ENCODE results near the gene TUBGCP3. TPM values are rescaled to one million over a fixed set of nuclear protein-coding genes. Genes with fewer than 3 reads are reported as not detected.

TUBGCP3 gene
- total and polyA plus RNA-seq, 7 donors = 7.4 to 15.3 (median 13.1) TPM

DNA sequence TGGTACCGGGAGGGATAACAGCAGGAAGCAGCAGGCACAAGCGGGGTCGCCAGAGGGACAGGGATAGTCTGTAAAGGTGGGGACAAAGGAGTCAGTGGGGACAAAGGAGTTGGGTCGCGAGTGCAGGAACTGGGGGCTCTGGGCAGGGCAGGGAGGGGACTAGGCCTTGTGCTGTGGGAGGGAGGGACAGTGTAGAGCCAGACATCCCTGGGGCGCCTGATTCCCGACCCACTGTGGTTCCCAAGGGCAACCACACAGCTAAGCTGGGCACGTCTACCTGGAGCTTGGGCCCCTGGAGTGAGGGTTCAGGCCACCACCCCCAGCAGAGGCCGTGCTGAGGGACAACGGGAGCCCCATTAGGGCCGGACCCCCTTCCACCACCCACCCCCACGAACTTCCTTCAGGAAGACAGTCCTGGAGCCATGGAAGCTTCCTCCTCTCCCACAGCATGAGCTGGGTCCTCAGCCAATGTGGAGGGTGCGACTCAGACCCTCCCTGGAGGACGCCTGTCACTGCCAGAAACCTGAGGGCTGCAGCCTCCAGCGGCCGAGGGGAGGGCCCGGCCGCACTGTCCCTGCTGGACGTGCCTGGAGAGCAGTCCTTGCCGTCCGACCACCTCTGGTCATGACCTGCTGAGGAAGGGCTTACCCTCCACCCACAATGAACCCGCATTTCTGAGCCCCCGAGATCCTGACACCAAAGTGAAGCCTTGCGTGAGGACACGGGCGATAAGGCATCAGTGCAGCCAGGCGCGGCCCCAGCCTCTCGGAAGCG lies 133.9 kb downstream of the TUBGCP3 start:
- intact Hi-C loops (cut with DNase I) = loop anchor here in 1 of 2 donors (5.0 kb wide), 1 partner anchor 153 kb away; no protein-coding TSS in a partner anchor
- TF ChIP-seq CTCF (IDR thresholded peaks at IDR 0.05) = no peak
- Histone ChIP-seq H3K36me3 (ENCODE audit: insufficient read depth in 1 of 2, low read depth in 1 of 2) (no peaks in the 10 kb centered on the region), H3K4me1 (no peaks in the 10 kb centered on the region), H3K27ac (no peak overlapping the region), H3K4me3 (no peak overlapping the region), H3K9me3 (no peaks in the 10 kb centered on the region), H3K27me3 (ENCODE audit: insufficient read depth in 3 of 3, low read length in 2 of 3) (no peaks in the 10 kb centered on the region)
- ATAC-seq (no peak), DNase-seq (peak in 1 of 2 donors; percentile 35)
- WGBS, 3 donors = 75 to 79% (median 78%) methylated on average over 28 to 30 of the region's 30 CpGs

DNA sequence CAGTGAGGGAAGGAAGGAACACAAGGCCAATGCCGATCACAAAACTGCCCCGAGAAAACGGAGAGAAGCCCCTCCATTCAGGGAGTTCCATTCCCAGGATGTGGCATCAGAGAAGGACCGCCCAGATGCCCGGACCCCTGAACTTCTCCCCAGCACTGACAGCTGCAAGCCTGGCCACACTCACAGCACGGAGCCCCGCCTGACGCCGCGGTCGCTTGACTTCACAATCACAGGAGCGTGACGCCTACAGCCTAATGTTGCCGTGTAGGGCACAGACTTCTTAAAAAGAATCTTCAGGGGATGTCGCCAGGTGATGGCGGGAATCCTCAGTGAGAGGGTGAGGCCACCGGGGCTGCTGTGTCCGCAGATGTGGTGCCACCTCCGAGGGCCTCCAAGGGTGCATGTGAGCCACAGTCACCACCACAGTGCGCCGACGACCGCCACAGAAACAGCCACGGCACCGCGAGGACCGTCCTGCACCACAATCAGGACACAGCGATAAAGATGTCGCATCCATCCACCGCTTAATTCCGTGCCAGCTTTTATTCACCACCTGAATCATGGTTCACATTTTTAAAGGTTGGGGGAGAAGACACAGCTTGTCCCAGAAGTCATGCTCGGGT lies 134.6 kb downstream of the TUBGCP3 start:
- no peaks in the 10 kb centered on the region for H3K4me1 ChIP-seq
- H3K27me3 ChIP-seq (ENCODE audit: insufficient read depth in 3 of 3, low read length in 2 of 3) = no peaks in the 10 kb centered on the region
- intact Hi-C loops (cut with DNase I) = loop anchor here in 1 of 2 donors (5.0 kb wide), 1 partner anchor 154 kb away; no protein-coding TSS in a partner anchor
- H3K36me3 ChIP-seq (ENCODE audit: insufficient read depth in 1 of 2, low read depth in 1 of 2) = no peaks in the 10 kb centered on the region
- no peak overlapping the region for H3K27ac ChIP-seq
- no peak for TF ChIP-seq CTCF (IDR thresholded peaks at IDR 0.05)
- ATAC-seq (no peak), DNase-seq (peak in 1 of 2 donors; percentile 40)
- WGBS, 3 donors = 84 to 86% (median 85%) methylated on average over 32 of the region's 32 CpGs
- H3K9me3 ChIP-seq = no peaks in the 10 kb centered on the region
- no peak overlapping the region for H3K4me3 ChIP-seq

DNA sequence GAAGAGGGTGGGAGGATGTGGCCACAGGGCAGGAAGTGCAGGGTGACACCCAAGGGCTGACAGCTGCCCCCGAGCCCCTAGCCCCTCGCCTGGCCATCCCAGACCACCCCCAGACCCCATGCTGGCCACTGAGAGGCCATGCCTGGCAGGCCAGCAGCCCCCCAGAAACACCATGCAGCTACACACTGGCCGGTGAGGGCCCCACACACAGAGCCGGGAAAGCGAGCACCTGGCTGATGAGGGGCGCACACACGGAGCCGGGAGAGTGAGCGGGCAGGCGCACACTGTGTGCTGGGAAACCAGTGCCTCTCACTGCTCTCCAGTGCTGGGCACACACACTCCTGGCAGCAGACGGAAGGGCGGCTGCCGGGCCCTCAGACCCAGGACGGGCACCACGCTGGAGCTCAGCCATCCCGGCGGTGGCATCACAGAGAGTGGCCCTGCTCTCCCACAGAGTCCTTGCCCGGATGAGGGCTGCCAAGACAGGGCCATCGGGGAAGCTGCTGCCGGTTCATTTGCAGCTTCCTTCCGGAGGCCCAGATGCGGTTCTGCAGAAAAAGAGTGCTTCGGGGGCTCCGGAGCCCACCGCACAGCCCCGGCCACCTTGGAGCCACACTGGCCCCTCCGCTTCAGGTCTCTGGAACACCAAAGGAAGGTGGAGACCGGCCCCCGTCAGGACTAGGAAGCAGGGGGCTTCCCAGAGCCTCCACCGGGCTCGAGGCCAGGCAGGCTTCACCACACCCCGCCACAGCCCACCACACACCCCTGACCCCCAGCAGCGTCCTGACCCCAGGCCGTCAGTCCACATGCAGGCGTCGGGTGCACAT lies 135.4 kb downstream of the TUBGCP3 start:
- WGBS, 3 donors = 75 to 81% (median 78%) methylated on average over 30 to 36 of the region's 36 CpGs
- intact Hi-C loops (cut with DNase I) = loop anchor here in 1 of 2 donors (5.0 kb wide), 1 partner anchor 155 kb away; no protein-coding TSS in a partner anchor
- ATAC-seq = no peak

More for the DNA sequence above, 135.4 kb downstream of the TUBGCP3 start:
- no peaks in the 10 kb centered on the region for H3K9me3 ChIP-seq
- H3K36me3 ChIP-seq (ENCODE audit: insufficient read depth in 1 of 2, low read depth in 1 of 2) = no peaks in the 10 kb centered on the region
- DNase-seq = peak in 1 of 2 donors; percentile 28
- no peak for TF ChIP-seq CTCF (IDR thresholded peaks at IDR 0.05)
- no peaks in the 10 kb centered on the region for H3K4me1 ChIP-seq
- no peak overlapping the region for H3K27ac ChIP-seq
- peaks cover 0 to 1% (median 0%) of the 10 kb centered on the region in 3 donors for H3K27me3 ChIP-seq (ENCODE audit: insufficient read depth in 3 of 3, low read length in 2 of 3)
- H3K4me3 ChIP-seq = no peak overlapping the region
